Keratinocyte (primary cell): Measurements from ENCODE around the gene C22orf39.

Experiments used
- EZH2 ChIP-seq: IDR thresholded peaks from one replicate; pipeline ENCODE4 v1.6.1; 2012; ENCODE audit warnings: inconsistent platforms, mild to moderate bottlenecking, low read length, moderate library complexity
- TF ChIP-seq, protein P1 (sequence below), 3 experiments: IDR thresholded peaks in 1 of 3; conservative IDR thresholded peaks in 1 of 3; optimal IDR thresholded peaks in 1 of 3; 2 replicates in 2 of 3; 3 replicates in 1 of 3; pipeline versions ENCODE3 to v1.5.1; 2011; ENCODE audit warnings: low read length in 3 of 3, mild to moderate bottlenecking in 3 of 3, moderate library complexity in 2 of 3, control low read depth in 1 of 3, inconsistent platforms in 1 of 3; ENCODE audit not compliant: insufficient read depth in 2 of 3; ENCODE audit errors: extremely low read depth in 1 of 3

DNA sequence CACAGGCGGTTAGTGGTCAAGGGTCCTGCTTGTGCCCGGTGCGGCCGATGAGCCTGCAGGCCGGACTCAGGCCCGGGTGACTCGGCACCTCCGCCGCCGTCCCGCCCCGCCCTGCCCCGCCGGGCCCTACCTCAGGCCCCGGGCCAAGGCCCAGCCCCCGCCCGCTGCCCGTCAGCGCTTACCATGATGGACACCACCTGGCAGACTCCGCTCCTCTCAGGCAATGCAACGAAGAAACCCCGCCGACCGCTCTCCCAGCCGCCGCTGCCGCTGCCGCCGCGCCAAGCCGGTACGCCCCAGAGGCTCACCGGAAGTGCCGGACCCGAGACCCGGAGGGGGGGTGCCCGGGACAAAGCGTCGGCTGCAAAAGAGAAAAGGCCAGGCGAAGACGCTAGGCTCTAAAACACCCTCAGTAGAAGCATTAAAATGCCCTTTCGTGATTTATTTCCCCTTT lies 31.4 kb upstream of the C22orf39 start, which contains the start of gene UFD1:
- no peak for TF ChIP-seq EZH2
- TF ChIP-seq, protein P1, sequence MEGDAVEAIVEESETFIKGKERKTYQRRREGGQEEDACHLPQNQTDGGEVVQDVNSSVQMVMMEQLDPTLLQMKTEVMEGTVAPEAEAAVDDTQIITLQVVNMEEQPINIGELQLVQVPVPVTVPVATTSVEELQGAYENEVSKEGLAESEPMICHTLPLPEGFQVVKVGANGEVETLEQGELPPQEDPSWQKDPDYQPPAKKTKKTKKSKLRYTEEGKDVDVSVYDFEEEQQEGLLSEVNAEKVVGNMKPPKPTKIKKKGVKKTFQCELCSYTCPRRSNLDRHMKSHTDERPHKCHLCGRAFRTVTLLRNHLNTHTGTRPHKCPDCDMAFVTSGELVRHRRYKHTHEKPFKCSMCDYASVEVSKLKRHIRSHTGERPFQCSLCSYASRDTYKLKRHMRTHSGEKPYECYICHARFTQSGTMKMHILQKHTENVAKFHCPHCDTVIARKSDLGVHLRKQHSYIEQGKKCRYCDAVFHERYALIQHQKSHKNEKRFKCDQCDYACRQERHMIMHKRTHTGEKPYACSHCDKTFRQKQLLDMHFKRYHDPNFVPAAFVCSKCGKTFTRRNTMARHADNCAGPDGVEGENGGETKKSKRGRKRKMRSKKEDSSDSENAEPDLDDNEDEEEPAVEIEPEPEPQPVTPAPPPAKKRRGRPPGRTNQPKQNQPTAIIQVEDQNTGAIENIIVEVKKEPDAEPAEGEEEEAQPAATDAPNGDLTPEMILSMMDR (optimal IDR thresholded peaks at IDR 0.05 in 1 of 3, IDR thresholded peaks at IDR 0.05 in 1 of 3, conservative IDR thresholded peaks at IDR 0.05 in 1 of 3; ENCODE audit: extremely low read depth in 1 of 3, insufficient read depth in 2 of 3, low read length in 3 of 3) = no peak
